Activated T-cell treated with anti-CD3 and anti-CD28 coated beads, Interleukin-2, amount 50 U/mL, for 72 hours (primary cell): ENCODE results near the gene DNAJA4. TPM values are rescaled to one million over a fixed set of nuclear protein-coding genes. Genes with fewer than 3 reads are reported as not detected.
"Not testable (repeated sequence)": the region's sequence is repeated elsewhere in the genome, so short reads cannot be mapped to it uniquely, and the experiment has no call there.

Experiments used
- ATAC-seq, 2 donors: fragments of 150-1000 bp; cut with Tn5 transposase; replicated peaks in 1 of 2; 2 replicates each; pipeline ENCODE4 v1.10.0; 2021; ENCODE audit warnings: moderate library complexity in 2 of 2, mild to moderate bottlenecking in 1 of 2
- DNase-seq, 2 donors: peaks; one replicate each; pipeline ENCODE4 v3.0.0; 2021 to 2022; ENCODE audit warnings: mixed read lengths in 1 of 2
- H3K27ac Mint-ChIP-seq: one replicate; pipeline ENCODE4 v1.8.0; 2022; ENCODE audit warnings: mild to moderate bottlenecking, moderate library complexity, mixed read lengths
- H3K27me3 Mint-ChIP-seq: one replicate; pipeline ENCODE4 v1.8.0; 2022; ENCODE audit warnings: low read depth, mixed read lengths
- H3K36me3 Mint-ChIP-seq, 2 donors: one replicate each; pipeline ENCODE4 v1.8.0; 2022; ENCODE audit warnings: mixed read lengths in 2 of 2, mild to moderate bottlenecking in 1 of 2; ENCODE audit not compliant: insufficient read depth in 2 of 2
- H3K4me1 Mint-ChIP-seq: one replicate; pipeline ENCODE4 v1.8.0; 2022; ENCODE audit warnings: low read depth, mixed read lengths
- H3K4me3 Mint-ChIP-seq, 2 donors: one replicate each; pipeline ENCODE4 v1.8.0; 2022; ENCODE audit warnings: mild to moderate bottlenecking in 2 of 2, mixed read lengths in 2 of 2, moderate library complexity in 2 of 2
- H3K9me3 Mint-ChIP-seq, 2 donors: one replicate each; pipeline ENCODE4 v1.8.0; 2022; ENCODE audit warnings: mixed read lengths in 2 of 2
- total RNA-seq, 2 donors: library from RNA; stranded (reverse); gene quantifications; one replicate each; pipeline ENCODE4 v1.2.3, GENCODE V29; 2022

The DNAJA4 gene
- total RNA-seq, 2 donors from 2014 or later: 30.7 to 36.4 TPM

GRCh38 chr15:78234515-78235040, 29.8 kb upstream of the DNAJA4 start, which contains the start of gene ACSBG1:
TSS of gene ACSBG1 (minus strand) at chr15:78234565. CDS start at chr15:78234501, 64 bp downstream.
- H3K9me3 Mint-ChIP-seq: no peaks in the 10 kb centered on the region
- ATAC-seq (no peak), DNase-seq (no peak)
- no peak within 1 kb of the TSS for H3K27ac Mint-ChIP-seq
- H3K36me3 Mint-ChIP-seq: no peaks in the 10 kb centered on the region
- H3K27me3 Mint-ChIP-seq: no peaks in the 10 kb centered on the region
- H3K4me3 Mint-ChIP-seq: no peak within 1 kb of the TSS
- H3K4me1 Mint-ChIP-seq: no peaks in the 10 kb centered on the region

DNA sequence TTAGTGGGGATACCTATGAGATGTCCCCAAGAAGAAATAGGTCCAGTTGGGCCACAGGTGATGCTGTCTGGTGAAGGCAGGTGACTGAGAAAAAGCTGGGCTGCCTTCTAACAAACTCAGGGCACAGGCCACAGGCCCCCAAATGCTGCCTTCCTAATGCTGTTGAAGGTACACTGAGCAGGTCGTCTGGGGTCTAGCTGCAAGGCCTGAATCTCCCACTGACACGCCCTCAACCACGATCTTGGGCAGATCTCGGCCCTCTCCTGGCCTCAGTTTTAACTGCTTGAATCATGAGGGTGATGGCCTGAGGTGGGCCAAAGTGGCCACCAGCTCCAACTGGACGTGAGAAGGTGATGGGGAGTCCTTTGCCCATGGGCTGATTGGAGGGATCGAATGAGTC, 27.9 kb upstream of the DNAJA4 start:
- no peak for ATAC-seq

GRCh38 chr15:78237146-78237545, 27.2 kb upstream of the DNAJA4 start:
- Mint-ChIP-seq H3K27me3 (no peaks in the 10 kb centered on the region), H3K4me3 (no peak overlapping the region), H3K27ac (no peak overlapping the region), H3K9me3 (no peaks in the 10 kb centered on the region), H3K4me1 (peaks cover 5% of the 10 kb centered on the region), H3K36me3 (no peaks in the 10 kb centered on the region)
- no peak for DNase-seq
- no peak for ATAC-seq

More for the DNA sequence above, 27.9 kb upstream of the DNAJA4 start:
- no peaks in the 10 kb centered on the region for H3K27me3 Mint-ChIP-seq
- no peaks in the 10 kb centered on the region for H3K9me3 Mint-ChIP-seq
- no peak overlapping the region for H3K27ac Mint-ChIP-seq
- no peaks in the 10 kb centered on the region for H3K36me3 Mint-ChIP-seq
- peaks cover 5% of the 10 kb centered on the region for H3K4me1 Mint-ChIP-seq
- DNase-seq: no peak
- no peak overlapping the region for H3K4me3 Mint-ChIP-seq

GRCh38 chr15:78239811-78240210, 24.6 kb upstream of the DNAJA4 start:
- H3K4me3 Mint-ChIP-seq: no peak overlapping the region
- H3K27me3 Mint-ChIP-seq: no peaks in the 10 kb centered on the region
- ATAC-seq (no peak), DNase-seq (no peak)
- no peak overlapping the region for H3K27ac Mint-ChIP-seq
- no peaks in the 10 kb centered on the region for H3K36me3 Mint-ChIP-seq
- H3K9me3 Mint-ChIP-seq: no peaks in the 10 kb centered on the region
- H3K4me1 Mint-ChIP-seq: peaks cover 5% of the 10 kb centered on the region

- Mint-ChIP-seq H3K27ac (no peak overlapping the region), H3K4me3 (no peak overlapping the region), H3K4me1 (peaks cover 5% of the 10 kb centered on the region), H3K36me3 (no peaks in the 10 kb centered on the region), H3K9me3 (no peaks in the 10 kb centered on the region), H3K27me3 (no peaks in the 10 kb centered on the region)
- DNase-seq: peak; percentile 86 to 89
- ATAC-seq: peak; percentile 94 to 98
Observed at GRCh38 chr15:78241017-78241416, 23.3 kb upstream of the DNAJA4 start.

DNA sequence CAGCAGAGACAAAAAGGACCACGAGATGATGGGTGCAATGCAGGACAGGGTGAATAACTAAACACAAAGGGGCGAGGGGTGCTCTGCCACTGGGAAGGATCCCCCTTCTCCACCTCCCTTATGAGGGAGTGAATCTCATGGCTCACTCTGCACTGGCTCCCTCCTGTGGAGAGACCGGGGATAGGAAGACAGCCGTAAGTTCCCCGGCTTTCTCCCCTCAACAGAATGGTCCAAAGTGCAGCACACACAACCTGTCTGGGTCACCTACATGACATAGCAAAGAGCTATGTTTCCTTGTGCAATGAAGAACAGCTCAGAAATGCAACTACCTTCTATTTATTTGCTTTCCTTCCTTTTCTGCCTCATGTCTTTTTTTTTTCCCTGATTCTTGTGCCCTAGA, 22.2 kb upstream of the DNAJA4 start:
- peak; percentile 25 to 42 for DNase-seq
- no peak overlapping the region for H3K4me3 Mint-ChIP-seq

GRCh38 chr15:78243058-78243457, 21.3 kb upstream of the DNAJA4 start:
- Mint-ChIP-seq H3K4me1 (peaks cover 5% of the 10 kb centered on the region), H3K36me3 (no peaks in the 10 kb centered on the region), H3K9me3 (no peaks in the 10 kb centered on the region), H3K27me3 (no peaks in the 10 kb centered on the region), H3K4me3 (no peak overlapping the region), H3K27ac (no peak overlapping the region)
- DNase-seq: no peak
- no peak for ATAC-seq

More for the DNA sequence above, 22.2 kb upstream of the DNAJA4 start:
- Mint-ChIP-seq H3K4me1 (peaks cover 5% of the 10 kb centered on the region), H3K36me3 (no peaks in the 10 kb centered on the region), H3K27me3 (no peaks in the 10 kb centered on the region), H3K9me3 (no peaks in the 10 kb centered on the region), H3K27ac (no peak overlapping the region)
- ATAC-seq: no peak

DNA sequence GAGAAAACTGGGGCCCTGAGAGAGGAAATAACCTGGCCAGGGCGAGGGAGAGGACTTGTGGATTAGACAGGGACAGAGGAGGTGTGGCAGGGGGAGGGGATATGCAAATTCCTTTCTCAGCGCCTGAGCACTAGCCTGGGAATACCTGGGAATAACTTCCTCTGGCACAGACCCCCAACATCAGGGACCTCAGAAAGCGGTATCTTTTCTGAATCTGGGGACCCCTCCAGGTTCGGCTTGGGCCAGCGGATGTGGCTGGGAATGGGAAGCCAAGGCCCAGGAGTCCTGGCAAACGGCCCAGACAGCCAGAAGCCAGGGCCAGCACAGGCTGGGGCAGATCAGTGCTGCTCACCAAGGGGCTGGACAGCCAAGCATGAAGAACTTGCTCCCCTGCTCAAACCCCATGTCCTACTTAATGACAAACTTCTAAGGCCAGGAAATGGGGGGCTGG, 20.8 kb upstream of the DNAJA4 start:
- ATAC-seq: no peak
- Mint-ChIP-seq H3K27ac (no peak overlapping the region), H3K4me3 (no peak overlapping the region), H3K4me1 (peaks cover 5% of the 10 kb centered on the region), H3K27me3 (no peaks in the 10 kb centered on the region), H3K36me3 (no peaks in the 10 kb centered on the region), H3K9me3 (no peaks in the 10 kb centered on the region)
- DNase-seq: no peak

DNA sequence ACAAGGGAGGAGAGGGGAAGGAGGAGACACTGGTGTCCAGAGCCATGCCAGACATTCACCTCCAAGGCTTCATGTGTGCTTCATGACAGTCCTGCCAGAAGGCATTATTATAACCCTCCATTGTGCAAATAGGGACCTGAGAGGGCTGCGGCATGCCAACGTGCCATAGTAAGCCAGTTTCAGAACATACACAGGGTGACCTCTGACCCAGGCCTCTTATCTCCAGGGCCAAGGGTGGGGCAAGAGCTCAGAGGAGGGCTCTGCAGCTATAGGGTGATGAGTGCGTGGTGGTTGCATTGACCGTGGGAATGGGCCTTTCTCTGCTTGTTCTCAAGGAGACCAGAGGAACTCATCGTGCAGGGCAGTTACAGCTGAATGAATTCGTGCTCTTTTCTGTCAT, 20.3 kb upstream of the DNAJA4 start:
- ATAC-seq: no peak
- no peaks in the 10 kb centered on the region for H3K27me3 Mint-ChIP-seq
- no peak overlapping the region for H3K27ac Mint-ChIP-seq
- no peak overlapping the region for H3K4me3 Mint-ChIP-seq
- no peaks in the 10 kb centered on the region for H3K9me3 Mint-ChIP-seq
- H3K4me1 Mint-ChIP-seq: peaks cover 5% of the 10 kb centered on the region
- H3K36me3 Mint-ChIP-seq: no peaks in the 10 kb centered on the region
- DNase-seq: no peak

DNA sequence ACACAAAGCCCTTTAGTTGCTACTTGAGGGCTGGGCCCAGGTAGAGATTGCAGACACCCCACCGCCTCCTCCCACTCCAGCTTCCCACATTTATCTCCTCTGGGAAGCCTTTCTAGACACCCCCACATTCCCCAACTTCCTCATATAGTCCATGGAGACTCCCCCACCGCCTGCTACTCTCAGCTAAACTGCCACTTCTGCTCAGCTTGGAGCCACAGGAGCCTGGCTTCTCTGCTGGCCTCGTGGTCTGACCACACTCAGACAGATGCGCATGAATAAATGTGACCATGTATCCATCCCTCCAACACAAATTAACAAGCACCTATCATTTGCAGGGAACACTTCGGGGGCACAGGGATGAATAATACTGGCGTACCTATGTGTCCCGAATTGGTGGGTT, 19.5 kb upstream of the DNAJA4 start:
- Mint-ChIP-seq H3K27ac (no peak overlapping the region), H3K36me3 (no peaks in the 10 kb centered on the region), H3K4me3 (no peak overlapping the region), H3K9me3 (no peaks in the 10 kb centered on the region), H3K4me1 (peaks cover 5% of the 10 kb centered on the region), H3K27me3 (no peaks in the 10 kb centered on the region)
- DNase-seq (no peak), ATAC-seq (no peak)

DNA sequence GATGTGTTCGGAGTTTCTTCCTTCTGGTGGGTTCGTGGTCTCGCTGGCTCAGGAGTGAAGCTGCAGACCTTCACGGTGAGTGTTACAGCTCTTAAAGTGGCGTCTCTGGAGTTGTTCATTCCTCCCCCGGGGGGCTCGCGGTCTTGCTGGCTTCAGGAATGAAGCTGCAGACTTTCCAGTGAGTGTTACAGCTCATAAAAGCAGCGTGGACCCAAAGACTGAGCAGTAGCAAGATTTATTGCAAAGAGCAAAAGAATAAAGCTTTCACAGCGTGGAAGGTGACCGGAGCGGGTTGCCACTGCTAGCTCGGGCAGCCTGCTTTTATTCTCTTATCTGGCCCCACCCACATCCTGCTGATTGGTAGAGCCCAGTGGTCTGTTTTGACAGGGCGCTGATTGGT, 19.0 kb upstream of the DNAJA4 start:
- H3K4me1 Mint-ChIP-seq, DNase-seq, H3K27me3 Mint-ChIP-seq, H3K9me3 Mint-ChIP-seq, H3K27ac Mint-ChIP-seq, H3K4me3 Mint-ChIP-seq, ATAC-seq, H3K36me3 Mint-ChIP-seq: not testable (repeated sequence)

DNA sequence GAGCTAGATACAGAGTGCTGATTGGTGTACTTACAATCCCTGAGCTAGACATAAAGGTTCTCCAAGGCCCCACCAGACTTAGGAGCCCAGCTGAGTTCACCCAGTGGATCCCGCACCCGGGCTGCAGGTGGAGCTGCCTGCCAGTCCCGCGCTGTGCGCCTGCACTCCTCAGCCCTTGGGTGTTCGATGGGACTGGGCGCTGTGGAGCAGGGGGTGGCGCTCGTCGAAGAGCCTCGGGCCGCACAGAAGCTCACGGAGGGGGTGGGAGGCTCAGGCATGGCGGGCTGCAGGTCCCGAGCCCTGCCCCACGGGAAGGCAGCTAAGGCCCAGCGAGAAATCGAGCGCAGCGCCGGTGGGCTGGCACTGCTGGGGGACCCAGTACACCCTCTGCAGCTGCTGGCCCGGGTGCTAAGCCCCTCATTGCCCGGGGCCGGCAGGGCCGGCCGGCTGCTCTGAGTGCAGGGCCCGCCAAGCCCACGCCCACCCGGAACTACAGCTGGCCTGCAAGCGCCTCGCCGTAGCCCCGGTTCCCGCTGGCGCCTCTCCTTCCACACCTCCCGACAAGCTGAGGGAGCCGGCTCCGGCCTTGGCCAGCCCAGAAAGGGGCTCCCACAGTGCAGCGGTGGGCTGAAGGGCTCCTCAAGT, 18.3 kb upstream of the DNAJA4 start:
- not testable (repeated sequence) for DNase-seq, H3K36me3 Mint-ChIP-seq

DNA sequence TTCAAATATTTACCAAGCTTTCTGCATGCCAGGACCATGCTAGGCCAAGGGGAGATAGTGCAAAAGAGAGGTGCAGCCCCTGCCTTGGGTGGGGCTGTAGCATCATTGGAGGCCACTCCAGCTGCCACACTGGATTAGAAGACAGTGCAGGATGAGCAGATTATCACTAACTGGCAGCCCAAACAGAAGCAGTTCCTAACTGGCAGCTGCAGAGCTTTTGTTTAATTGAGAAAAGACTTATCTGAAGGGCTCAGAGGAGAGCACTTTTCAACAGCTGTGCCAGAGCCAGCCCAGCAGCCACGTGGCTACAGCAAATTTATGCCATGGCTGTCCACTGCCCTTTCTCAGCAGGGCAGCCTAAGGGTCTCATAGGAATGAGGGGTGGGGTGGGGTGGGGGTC, 16.5 kb upstream of the DNAJA4 start:
- Mint-ChIP-seq H3K9me3 (no peaks in the 10 kb centered on the region), H3K4me3 (no peak overlapping the region), H3K36me3 (no peaks in the 10 kb centered on the region), H3K27ac (no peak overlapping the region), H3K4me1 (no peaks in the 10 kb centered on the region), H3K27me3 (peaks cover 6% of the 10 kb centered on the region)
- no peak for ATAC-seq
- DNase-seq: no peak

More for the DNA sequence above, 18.3 kb upstream of the DNAJA4 start:
- H3K27ac Mint-ChIP-seq, ATAC-seq, H3K27me3 Mint-ChIP-seq, H3K9me3 Mint-ChIP-seq, H3K4me3 Mint-ChIP-seq, H3K4me1 Mint-ChIP-seq: not testable (repeated sequence)

DNA sequence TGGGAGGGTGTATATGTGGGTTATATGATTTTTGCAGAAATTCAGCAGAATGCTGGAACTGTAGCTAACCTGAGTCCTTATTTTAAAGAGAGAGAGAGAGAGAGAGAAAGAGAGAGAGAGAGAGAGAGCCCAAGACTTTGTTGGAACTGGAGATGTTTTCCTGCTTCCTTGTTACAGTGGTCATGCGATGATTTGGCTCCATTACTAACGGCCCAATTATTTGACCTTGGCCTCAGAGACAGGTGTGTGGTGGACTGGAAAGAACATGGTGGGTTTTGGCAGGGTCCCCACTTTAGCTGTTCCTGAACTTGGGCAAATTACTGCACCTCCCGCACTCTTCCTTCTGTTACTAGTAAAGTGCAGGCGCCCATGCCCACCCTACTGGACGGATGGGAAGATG, 15.2 kb upstream of the DNAJA4 start:
- Mint-ChIP-seq H3K4me3 (no peak overlapping the region), H3K9me3 (no peaks in the 10 kb centered on the region), H3K4me1 (no peaks in the 10 kb centered on the region), H3K27ac (no peak overlapping the region), H3K27me3 (peaks cover 6% of the 10 kb centered on the region), H3K36me3 (no peaks in the 10 kb centered on the region)
- no peak for ATAC-seq
- no peak for DNase-seq
